Memory B cell (primary cell): Measurements from ENCODE around the gene NDUFA5.
A peak's percentile ranks its signal among the peaks of the same experiment; 100 is the strongest.
"Not testable (repeated sequence)": the region's sequence is repeated elsewhere in the genome, so short reads cannot be mapped to it uniquely, and the experiment has no call there.

Experiments
- ATAC-seq: fragments of 150-1000 bp; cut with Tn5 transposase; 2 replicates; pipeline ENCODE4 v1.10.0; 2021; ENCODE audit warnings: low read depth, mild to moderate bottlenecking, moderate library complexity
- DNase-seq, 2 donors: peaks; one replicate each; pipeline ENCODE4 v3.0.0; 2022; ENCODE audit warnings: low spot score in 2 of 2
- H3K27ac Mint-ChIP-seq: one replicate; pipeline ENCODE4 v1.8.0; 2022; ENCODE audit warnings: mild to moderate bottlenecking, moderate library complexity, mixed read lengths
- H3K27me3 Mint-ChIP-seq: one replicate; pipeline ENCODE4 v1.8.0; 2022; ENCODE audit warnings: mixed read lengths
- H3K36me3 Mint-ChIP-seq: one replicate; pipeline ENCODE4 v1.8.0; 2022; ENCODE audit warnings: mild to moderate bottlenecking, mixed read lengths
- H3K4me1 Mint-ChIP-seq: one replicate; pipeline ENCODE4 v1.8.0; 2022; ENCODE audit warnings: mixed read lengths
- H3K4me3 Mint-ChIP-seq: one replicate; pipeline ENCODE4 v1.8.0; 2022; ENCODE audit warnings: mild to moderate bottlenecking, moderate library complexity, mixed read lengths
- H3K9me3 Mint-ChIP-seq: one replicate; pipeline ENCODE4 v1.8.0; 2022; ENCODE audit warnings: mixed read lengths

The NDUFA5 gene

DNA sequence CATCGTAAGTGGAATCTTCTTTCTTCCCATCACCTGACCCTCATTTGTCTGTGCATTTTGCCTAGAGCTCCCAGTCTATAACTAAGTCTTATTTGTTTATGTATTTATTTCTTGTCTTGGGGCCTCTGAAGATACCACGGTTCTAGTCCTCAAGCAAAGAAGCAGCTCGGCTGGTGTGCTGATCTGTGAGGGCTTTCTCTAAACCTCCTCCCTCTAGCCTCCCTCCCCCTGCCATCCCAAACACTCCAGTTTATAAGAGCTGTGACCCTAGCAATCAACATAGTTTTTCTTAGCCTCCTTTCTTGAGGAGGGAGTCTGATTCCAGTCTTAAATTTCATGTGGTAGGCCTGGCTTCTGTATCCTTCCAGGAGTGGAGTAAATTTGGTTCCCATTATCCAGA, 15.7 kb upstream of the NDUFA5 start:
- H3K36me3 Mint-ChIP-seq: no peaks in the 10 kb centered on the region
- peaks cover 8% of the 10 kb centered on the region for H3K4me1 Mint-ChIP-seq

DNA sequence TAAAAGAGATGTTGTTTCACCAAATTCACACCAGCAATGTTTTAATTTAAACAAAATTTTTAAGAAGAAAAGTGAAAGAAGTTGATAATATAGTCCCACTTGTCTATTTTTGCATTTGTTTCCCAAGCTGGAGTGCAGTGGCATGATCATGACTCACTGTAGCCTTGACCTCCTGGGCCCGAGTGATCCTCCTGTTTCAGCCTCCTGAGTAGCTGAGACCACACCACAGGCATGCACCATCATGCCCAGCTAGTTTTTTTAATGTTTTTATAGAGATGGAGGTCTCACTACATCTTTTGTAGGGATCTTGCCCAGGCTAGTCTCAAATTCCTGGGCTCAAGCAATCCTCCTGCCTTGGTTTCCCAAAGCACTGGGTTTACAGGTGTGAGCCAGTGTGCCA, 14.1 kb upstream of the NDUFA5 start:
- Mint-ChIP-seq H3K27me3 (no peaks in the 10 kb centered on the region), H3K4me1 (peaks cover 8% of the 10 kb centered on the region), H3K9me3 (no peaks in the 10 kb centered on the region), H3K36me3 (no peaks in the 10 kb centered on the region), H3K27ac (no peak overlapping the region), H3K4me3 (no peak overlapping the region)
- ATAC-seq (no peak), DNase-seq (no peak)

More for the DNA sequence above, 15.7 kb upstream of the NDUFA5 start:
- ATAC-seq: no peak
- Mint-ChIP-seq H3K9me3 (no peaks in the 10 kb centered on the region), H3K27ac (no peak overlapping the region), H3K4me3 (no peak overlapping the region), H3K27me3 (no peaks in the 10 kb centered on the region)
- no peak for DNase-seq

DNA sequence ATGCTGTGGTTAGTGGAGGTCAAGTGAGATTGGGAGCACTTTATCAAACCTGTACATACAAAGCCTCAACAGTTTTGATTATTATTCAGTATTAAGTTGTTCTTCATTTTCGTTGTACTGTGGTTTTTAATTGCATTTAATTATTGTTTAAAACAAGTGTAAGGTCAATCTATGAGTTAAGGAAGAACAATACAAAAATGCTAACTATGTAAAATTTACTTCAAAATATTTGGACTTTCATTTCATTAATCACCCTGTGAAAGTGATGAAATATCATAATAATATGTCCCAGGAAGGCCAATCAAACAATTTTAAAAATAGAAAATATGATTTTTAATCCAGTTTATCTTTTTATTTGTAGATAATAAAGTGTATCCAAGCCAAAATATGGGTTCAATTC, 13.6 kb upstream of the NDUFA5 start:
- Mint-ChIP-seq H3K4me1 (peaks cover 8% of the 10 kb centered on the region), H3K4me3 (no peak overlapping the region), H3K27ac (no peak overlapping the region), H3K9me3 (no peaks in the 10 kb centered on the region), H3K27me3 (no peaks in the 10 kb centered on the region), H3K36me3 (no peaks in the 10 kb centered on the region)
- DNase-seq (no peak), ATAC-seq (no peak)

DNA sequence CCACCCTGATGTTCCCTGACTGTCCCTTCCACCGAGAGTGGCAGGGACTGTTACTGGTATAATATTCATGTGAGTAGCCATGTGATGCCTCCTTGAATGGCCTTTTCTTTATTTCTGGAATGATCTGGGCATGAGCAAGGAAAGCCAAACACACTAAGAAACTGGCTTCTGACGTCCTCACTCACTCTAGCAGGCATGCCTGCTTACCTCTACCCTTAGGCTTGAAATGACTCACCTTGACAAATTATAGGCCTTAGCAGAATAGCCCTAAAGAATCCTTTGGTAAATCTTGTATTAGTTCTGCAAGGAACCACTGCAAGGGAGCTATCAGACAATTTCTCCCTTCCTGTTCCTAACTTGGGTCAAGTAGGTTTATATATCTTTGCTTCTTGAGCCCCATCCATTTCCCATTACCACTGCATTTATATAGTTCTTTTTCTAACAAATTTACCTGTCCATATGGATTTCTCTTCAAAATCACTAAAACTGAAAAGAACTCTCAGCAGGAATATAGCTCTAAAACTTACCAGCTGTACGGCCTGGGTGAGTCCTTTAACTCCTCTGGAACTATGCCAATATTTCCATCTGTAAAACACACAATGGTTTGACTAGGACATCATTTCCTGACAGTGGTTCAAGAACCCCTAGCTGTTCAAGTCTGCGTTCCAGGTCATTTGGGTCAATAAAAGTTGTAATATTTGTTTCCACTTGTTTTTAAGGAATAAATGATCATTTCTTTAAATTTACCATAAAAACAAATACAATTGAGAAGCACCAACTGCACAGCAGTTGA, 13.0 kb upstream of the NDUFA5 start:
- Mint-ChIP-seq H3K4me3 (no peak overlapping the region), H3K9me3 (no peaks in the 10 kb centered on the region), H3K27me3 (no peaks in the 10 kb centered on the region), H3K4me1 (peaks cover 8% of the 10 kb centered on the region), H3K36me3 (no peaks in the 10 kb centered on the region), H3K27ac (no peak overlapping the region)
- DNase-seq (no peak), ATAC-seq (no peak)

DNA sequence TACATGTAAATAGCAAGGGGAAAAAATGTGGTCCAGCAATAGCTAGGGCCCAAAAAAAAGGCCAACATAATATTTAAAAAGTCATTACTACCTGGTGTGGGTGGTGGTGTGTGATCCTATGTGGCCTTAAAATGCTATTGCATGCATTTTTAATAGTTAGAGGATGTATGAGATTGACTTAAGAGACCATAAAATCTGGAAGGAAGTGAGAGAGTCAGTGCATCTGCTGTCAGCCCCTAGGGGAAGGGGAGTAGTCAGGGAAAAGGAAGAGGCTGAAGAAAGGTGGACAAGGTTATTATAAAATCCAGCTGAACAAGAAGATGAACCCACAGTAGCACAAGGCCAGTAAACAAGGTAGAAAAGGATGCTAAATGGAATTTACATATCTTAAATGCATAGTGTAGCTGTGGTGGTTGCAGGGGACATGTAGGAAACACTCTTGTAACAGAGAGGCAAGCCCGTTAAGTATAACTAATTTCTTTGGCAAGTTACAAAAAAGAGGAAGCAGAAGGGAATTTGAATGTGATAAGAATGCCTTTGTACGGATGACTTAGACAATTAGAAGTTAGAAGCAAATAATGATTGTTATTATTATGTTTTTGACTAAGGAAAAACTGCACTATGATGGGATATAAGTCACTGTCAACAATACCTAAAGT, 11.9 kb upstream of the NDUFA5 start:
- H3K4me1 Mint-ChIP-seq: peaks cover 8% of the 10 kb centered on the region
- H3K9me3 Mint-ChIP-seq: no peaks in the 10 kb centered on the region
- no peak overlapping the region for H3K4me3 Mint-ChIP-seq
- H3K27me3 Mint-ChIP-seq: peaks cover 2% of the 10 kb centered on the region
- peak; percentile 41 for ATAC-seq
- no peaks in the 10 kb centered on the region for H3K36me3 Mint-ChIP-seq
- no peak for DNase-seq
- H3K27ac Mint-ChIP-seq: no peak overlapping the region

DNA sequence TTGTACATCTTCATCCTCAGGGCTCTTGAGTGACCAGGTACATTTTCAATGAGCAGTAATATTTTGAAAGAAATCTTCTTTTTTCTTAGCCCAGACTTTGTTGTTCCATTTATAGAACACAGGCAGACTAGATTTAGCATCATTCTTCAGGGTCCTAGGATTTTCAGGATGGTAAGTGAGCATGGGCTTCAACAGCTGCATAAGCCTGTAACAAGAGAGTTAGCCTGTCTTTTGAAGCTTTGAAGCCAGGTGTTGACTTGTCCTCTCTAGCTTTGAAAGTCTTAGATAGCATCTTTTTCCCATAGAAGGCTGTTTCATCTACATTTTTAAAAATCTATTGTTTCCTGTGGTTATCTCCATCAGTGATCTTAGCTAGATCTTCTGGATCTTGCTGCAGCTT, 4.5 kb upstream of the NDUFA5 start:
- no peak for DNase-seq
- Mint-ChIP-seq H3K4me3 (no peak overlapping the region), H3K4me1 (peaks cover 4% of the 10 kb centered on the region), H3K36me3 (no peaks in the 10 kb centered on the region), H3K27me3 (peaks cover 10% of the 10 kb centered on the region), H3K27ac (no peak overlapping the region), H3K9me3 (no peaks in the 10 kb centered on the region)
- ATAC-seq: no peak

DNA sequence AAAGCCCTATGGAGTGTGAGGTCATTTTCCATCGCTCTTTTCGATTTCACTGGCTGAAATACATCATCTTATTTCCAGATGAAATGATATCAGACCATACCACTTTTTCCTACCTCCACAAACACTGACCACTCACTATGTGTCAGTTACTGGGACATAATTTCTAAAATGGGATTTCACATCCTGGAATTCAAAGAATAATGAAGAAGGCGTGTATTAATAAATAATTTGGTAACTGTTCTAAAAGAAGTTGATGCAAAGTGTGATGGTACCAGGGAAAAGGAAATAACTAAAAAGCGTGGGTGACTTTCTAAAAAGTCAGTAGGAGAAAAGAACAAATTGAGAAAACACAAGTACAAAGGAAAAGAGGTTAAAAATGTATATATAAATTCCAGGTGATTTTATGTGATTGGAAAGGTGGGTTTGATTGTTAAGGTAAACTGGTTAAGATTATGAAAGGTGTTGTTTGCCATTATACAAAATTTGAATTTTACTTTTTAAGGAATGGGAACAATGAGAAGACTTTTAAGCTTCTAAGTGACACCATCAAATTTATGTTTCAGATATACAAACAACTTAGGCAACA, 764 bp upstream of the NDUFA5 start:
- H3K4me3 Mint-ChIP-seq: peak overlapping the region; percentile 11
- H3K9me3 Mint-ChIP-seq: no peaks in the 10 kb centered on the region
- DNase-seq (no peak), ATAC-seq (no peak)
- H3K4me1 Mint-ChIP-seq: peaks cover 4% of the 10 kb centered on the region
- no peak overlapping the region for H3K27ac Mint-ChIP-seq
- peaks cover 4% of the 10 kb centered on the region for H3K27me3 Mint-ChIP-seq
- H3K36me3 Mint-ChIP-seq: peaks cover 2% of the 10 kb centered on the region

DNA sequence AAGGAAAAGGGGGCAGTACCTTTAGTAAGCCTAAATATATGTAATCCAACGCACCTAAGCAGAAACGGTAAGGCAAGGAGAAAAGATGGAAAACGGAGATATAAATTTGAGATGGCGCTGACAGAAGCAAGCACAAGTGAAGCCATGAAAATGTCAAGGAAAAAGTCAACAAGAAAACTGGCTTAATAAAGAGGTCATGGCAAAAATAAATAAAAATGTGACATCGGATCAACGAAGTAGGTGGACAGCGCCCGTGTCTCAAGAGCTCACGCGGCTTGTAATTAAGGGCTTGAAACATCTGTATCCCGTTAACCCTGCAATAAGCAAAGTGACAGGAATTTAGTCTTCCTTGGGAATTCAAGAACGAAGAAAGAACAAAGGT, 611 bp downstream of the NDUFA5 start:
- Mint-ChIP-seq H3K4me1 (peaks cover 12% of the 10 kb centered on the region), H3K27me3 (peaks cover 2% of the 10 kb centered on the region), H3K4me3 (no peak overlapping the region), H3K27ac (no peak overlapping the region), H3K9me3 (no peaks in the 10 kb centered on the region), H3K36me3 (peaks cover 13% of the 10 kb centered on the region)
- no peak for DNase-seq
- no peak for ATAC-seq

DNA sequence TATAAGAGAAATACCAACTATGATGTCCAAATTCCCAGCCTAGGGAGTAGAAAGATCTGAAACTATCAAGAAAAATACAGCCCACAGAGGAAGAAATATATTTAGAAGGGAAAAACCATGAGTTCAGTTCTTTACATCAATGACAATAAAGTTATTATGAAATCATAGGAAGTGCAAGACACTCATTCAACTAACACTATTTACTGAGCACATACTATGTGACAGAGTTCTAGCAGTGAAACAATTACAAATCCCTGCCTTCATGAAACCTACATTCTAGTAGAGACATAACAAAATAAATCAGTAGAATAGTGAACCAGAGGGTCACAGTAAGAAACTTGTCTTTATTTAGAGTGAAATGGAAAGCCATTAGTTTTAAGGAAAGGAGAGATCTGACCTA, 2.1 kb downstream of the NDUFA5 start:
- ATAC-seq (no peak), DNase-seq (no peak)
- H3K36me3 Mint-ChIP-seq: peaks cover 13% of the 10 kb centered on the region
- H3K27me3 Mint-ChIP-seq: no peaks in the 10 kb centered on the region
- peaks cover 14% of the 10 kb centered on the region for H3K4me1 Mint-ChIP-seq
- H3K27ac Mint-ChIP-seq: no peak overlapping the region
- H3K4me3 Mint-ChIP-seq: no peak overlapping the region
- H3K9me3 Mint-ChIP-seq: no peaks in the 10 kb centered on the region

DNA sequence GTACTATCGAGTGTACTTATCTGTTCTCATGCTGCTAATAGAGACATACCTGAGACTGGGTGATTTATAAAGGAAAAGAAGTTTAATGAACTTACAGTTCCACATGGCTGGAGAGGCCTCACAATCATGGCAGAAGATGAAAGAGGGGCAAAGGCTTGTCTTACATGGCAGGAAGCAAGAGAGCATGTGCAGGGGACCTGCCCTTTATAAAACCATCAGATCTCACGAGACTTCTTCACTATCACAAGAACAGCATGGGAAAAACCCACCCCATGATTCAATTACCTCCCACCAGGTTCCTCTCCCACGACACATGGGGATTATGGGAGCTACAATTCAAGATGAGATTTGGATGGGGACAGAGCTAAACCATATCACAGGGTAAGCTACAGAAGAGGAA, 4.5 kb downstream of the NDUFA5 start:
- Mint-ChIP-seq H3K9me3 (no peaks in the 10 kb centered on the region), H3K36me3 (peaks cover 26% of the 10 kb centered on the region), H3K27ac (no peak overlapping the region), H3K4me1 (peaks cover 20% of the 10 kb centered on the region), H3K27me3 (no peaks in the 10 kb centered on the region), H3K4me3 (no peak overlapping the region)
- ATAC-seq: no peak
- no peak for DNase-seq

DNA sequence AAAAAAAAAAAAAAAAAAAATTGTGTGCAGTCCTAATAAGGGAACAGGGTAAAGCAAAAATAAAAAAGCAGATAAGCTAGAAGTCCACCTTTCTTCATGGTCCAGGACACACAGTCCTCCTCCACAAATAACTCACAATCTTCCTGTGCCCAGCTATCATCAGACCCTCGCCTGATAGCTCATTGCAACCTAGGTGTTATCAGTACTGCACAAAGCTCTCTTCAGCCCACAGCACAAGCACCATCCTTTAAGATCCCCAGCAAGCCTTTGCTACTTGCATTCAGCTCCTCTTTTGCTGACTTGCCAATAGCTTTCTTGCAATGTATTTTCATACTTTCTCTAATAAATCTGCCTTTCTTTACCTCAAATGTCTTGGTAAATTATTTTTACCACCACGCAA, 5.0 kb downstream of the NDUFA5 start:
- ATAC-seq (no peak), DNase-seq (no peak)
- Mint-ChIP-seq H3K36me3 (peaks cover 27% of the 10 kb centered on the region), H3K4me1 (peaks cover 20% of the 10 kb centered on the region), H3K9me3 (no peaks in the 10 kb centered on the region), H3K27me3 (no peaks in the 10 kb centered on the region), H3K4me3 (no peak overlapping the region), H3K27ac (no peak overlapping the region)

DNA sequence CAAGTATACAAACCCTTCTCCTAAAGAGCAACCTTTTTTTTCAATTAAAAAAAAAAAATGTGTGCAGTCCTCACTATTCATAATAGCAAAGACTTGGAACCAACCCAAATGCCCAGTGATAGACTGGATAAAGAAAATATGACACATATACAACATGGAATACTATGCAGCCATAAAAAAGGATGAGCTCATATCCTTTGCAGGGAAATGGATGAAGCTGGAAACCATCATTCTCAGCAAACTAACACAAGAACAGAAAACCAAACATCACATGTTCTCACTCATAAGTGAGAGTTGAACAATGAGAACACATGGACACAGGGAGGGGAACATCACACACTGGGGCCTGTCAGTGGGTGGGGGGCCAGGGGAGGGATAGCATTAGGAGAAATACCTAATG, 5.5 kb downstream of the NDUFA5 start:
- H3K4me1 Mint-ChIP-seq: peaks cover 24% of the 10 kb centered on the region
- H3K9me3 Mint-ChIP-seq, DNase-seq, H3K4me3 Mint-ChIP-seq, H3K27ac Mint-ChIP-seq, ATAC-seq, H3K27me3 Mint-ChIP-seq: not testable (repeated sequence)
- peaks cover 30% of the 10 kb centered on the region for H3K36me3 Mint-ChIP-seq

DNA sequence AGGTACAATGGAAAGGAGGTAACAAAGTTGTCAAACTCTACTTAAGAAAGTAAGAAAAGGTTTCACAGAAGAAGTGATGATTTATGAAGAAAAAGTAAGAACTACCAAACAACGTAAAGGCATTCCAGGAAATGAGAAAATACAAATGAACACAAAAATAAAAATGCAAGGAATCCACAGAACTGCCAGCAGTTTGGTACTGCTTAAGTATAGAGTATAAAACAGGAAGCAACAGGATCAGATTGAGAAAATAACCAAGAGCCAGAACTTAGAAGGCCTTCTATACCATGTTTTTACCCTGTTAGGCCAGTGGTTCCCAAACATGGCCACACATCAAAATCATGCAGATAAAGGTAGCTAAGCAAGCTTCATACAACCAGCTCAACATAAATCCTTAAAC, 9.2 kb downstream of the NDUFA5 start:
- DNase-seq: no peak

DNA sequence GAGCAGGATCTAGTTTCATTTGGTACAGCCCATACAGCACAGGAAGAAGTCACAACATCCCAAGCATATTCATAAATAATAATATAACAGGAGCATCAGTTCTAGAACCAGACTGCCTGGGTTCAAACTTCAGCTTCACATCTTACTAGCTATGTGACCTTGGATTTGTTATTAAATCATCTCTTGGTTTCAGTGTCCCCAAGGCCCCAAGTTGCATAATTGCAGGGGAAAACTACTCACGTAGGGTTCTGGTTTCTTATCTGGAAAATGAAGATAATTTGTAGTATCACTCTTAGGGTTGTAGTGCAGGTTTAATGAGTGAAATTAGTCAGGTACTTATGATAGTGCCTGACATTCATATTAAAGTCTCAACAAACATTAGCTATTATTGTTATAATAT, 17.7 kb downstream of the NDUFA5 start:
- DNase-seq (no peak), ATAC-seq (no peak)
- H3K4me3 Mint-ChIP-seq: no peak overlapping the region
- peaks cover 4% of the 10 kb centered on the region for H3K4me1 Mint-ChIP-seq
- no peaks in the 10 kb centered on the region for H3K9me3 Mint-ChIP-seq
- H3K27me3 Mint-ChIP-seq: no peaks in the 10 kb centered on the region
- peaks cover 4% of the 10 kb centered on the region for H3K36me3 Mint-ChIP-seq
- no peak overlapping the region for H3K27ac Mint-ChIP-seq

More for the DNA sequence above, 9.2 kb downstream of the NDUFA5 start:
- ATAC-seq: no peak
- Mint-ChIP-seq H3K9me3 (no peaks in the 10 kb centered on the region), H3K27me3 (no peaks in the 10 kb centered on the region), H3K4me1 (peaks cover 26% of the 10 kb centered on the region), H3K4me3 (no peak overlapping the region), H3K27ac (no peak overlapping the region), H3K36me3 (peaks cover 30% of the 10 kb centered on the region)
